HEK293 (cell line): ENCODE results near the gene KIAA1958.

ENCODE experiments used
- CTCF ChIA-PET: fragments of 350-600 bp; formaldehyde crosslinking; extraction: SDS; loops from one replicate; lab custom pipeline; 2021; ENCODE audit warnings: antibody characterized with exemption; lab: Yijun Ruan, JAX
- POLR2A ChIA-PET: fragments of 300-600 bp; formaldehyde crosslinking; extraction: SDS; loops from one replicate; lab custom pipeline; 2020; ENCODE audit warnings: antibody characterized with exemption, inconsistent platforms; lab: Yijun Ruan, JAX
- H3K27ac ChIP-seq: fragments of 200-500 bp; sonication (Bioruptor generic); 2 replicates; pipeline ENCODE4 v1.5.1; 2014; ENCODE audit warnings: low read depth, low read length, control low read depth, inconsistent platforms; ENCODE audit errors: extremely low read depth
- H3K36me3 ChIP-seq, 2 experiments: fragments of 200-500 bp in 1 of 2; sonication (Bioruptor generic) in 1 of 2; 1 replicate in 1 of 2; 2 replicates in 1 of 2; pipeline ENCODE4 v1.5.1; 2014 to 2017; ENCODE audit warnings: inconsistent platforms in 2 of 2, low read length in 2 of 2; ENCODE audit not compliant: control insufficient read depth in 2 of 2, insufficient read depth in 1 of 2
- H3K4me1 ChIP-seq: fragments of 200-500 bp; sonication (Bioruptor generic); 2 replicates; pipeline ENCODE4 v1.5.1; 2014; ENCODE audit warnings: mild to moderate bottlenecking, low read length, inconsistent platforms; ENCODE audit not compliant: control insufficient read depth, insufficient read depth
- H3K4me3 ChIP-seq: 2 replicates; pipeline ENCODE4 v1.5.1; 2011; ENCODE audit warnings: low read depth, mild to moderate bottlenecking, control low read depth, low read length, moderate library complexity
- H3K9me3 ChIP-seq: fragments of 200-500 bp; sonication (Bioruptor generic); 2 replicates; pipeline ENCODE4 v1.5.1; 2014; ENCODE audit warnings: low read depth, low read length, inconsistent platforms; ENCODE audit not compliant: control insufficient read depth, insufficient read depth
- FEZF1 ChIP-seq: fragments of 450-650 bp; formaldehyde crosslinking; IDR thresholded peaks from 2 replicates; pipeline ENCODE4 v1.5.1; 2016; ENCODE audit warnings: missing biosample characterization, missing genetic modification characterization
- GLIS1 ChIP-seq: fragments of 450-650 bp; formaldehyde crosslinking; IDR thresholded peaks from 2 replicates; pipeline ENCODE4 v1.5.1; 2016; ENCODE audit warnings: missing biosample characterization, missing genetic modification characterization
- GLIS2 ChIP-seq: fragments of 450-650 bp; formaldehyde crosslinking; IDR thresholded peaks from 2 replicates; pipeline ENCODE4 v1.5.1; 2016; ENCODE audit warnings: missing biosample characterization, missing genetic modification characterization
- IKZF3 ChIP-seq: fragments of 450-650 bp; IDR thresholded peaks from 2 replicates; pipeline ENCODE4 v1.5.0; 2018; ENCODE audit warnings: missing biosample characterization, mild to moderate bottlenecking, missing genetic modification characterization, moderate library complexity
- KLF16 ChIP-seq: fragments of 450-650 bp; formaldehyde crosslinking; IDR thresholded peaks from 2 replicates; pipeline ENCODE4 v1.5.1; 2017; ENCODE audit warnings: missing biosample characterization, missing genetic modification characterization
- MZF1 ChIP-seq: fragments of 450-650 bp; formaldehyde crosslinking; IDR thresholded peaks from 2 replicates; pipeline ENCODE4 v1.5.1; 2017; ENCODE audit warnings: missing biosample characterization, missing genetic modification characterization, borderline replicate concordance
- PRDM1 ChIP-seq: fragments of 450-650 bp; formaldehyde crosslinking; IDR thresholded peaks from 2 replicates; pipeline ENCODE4; 2016; ENCODE audit warnings: missing biosample characterization, missing genetic modification characterization
- YY2 ChIP-seq: fragments of 450-650 bp; formaldehyde crosslinking; IDR thresholded peaks from 2 replicates; pipeline ENCODE4 v1.5.1; 2016; ENCODE audit warnings: missing biosample characterization, missing genetic modification characterization
- ZBTB1 ChIP-seq: fragments of 450-650 bp; formaldehyde crosslinking; IDR thresholded peaks from 2 replicates; pipeline ENCODE4 v1.5.1; 2016; ENCODE audit warnings: missing biosample characterization, missing genetic modification characterization
- ZBTB20 ChIP-seq: fragments of 450-650 bp; formaldehyde crosslinking; IDR thresholded peaks from 2 replicates; pipeline ENCODE4 v1.5.1; 2016; ENCODE audit warnings: missing biosample characterization, missing genetic modification characterization
- ZFP3 ChIP-seq: fragments of 450-650 bp; formaldehyde crosslinking; IDR thresholded peaks from 2 replicates; pipeline ENCODE4 v1.5.1; 2016; ENCODE audit warnings: low read depth, missing biosample characterization, missing genetic modification characterization
- ZFP41 ChIP-seq: fragments of 450-650 bp; formaldehyde crosslinking; IDR thresholded peaks from 2 replicates; pipeline ENCODE4 v1.5.1; 2016; ENCODE audit warnings: missing biosample characterization, missing genetic modification characterization, borderline replicate concordance
- ZNF146 ChIP-seq: fragments of 450-650 bp; formaldehyde crosslinking; IDR thresholded peaks from 2 replicates; pipeline ENCODE4 v1.5.1; 2016; ENCODE audit warnings: missing biosample characterization, missing genetic modification characterization
- ZNF449 ChIP-seq: fragments of 450-650 bp; formaldehyde crosslinking; IDR thresholded peaks from 2 replicates; pipeline ENCODE4 v1.5.1; 2017; ENCODE audit warnings: missing biosample characterization, mild to moderate bottlenecking, missing genetic modification characterization, moderate library complexity
- ZNF529 ChIP-seq: fragments of 450-650 bp; formaldehyde crosslinking; IDR thresholded peaks from 2 replicates; pipeline ENCODE4 v1.5.1; 2017; ENCODE audit warnings: missing genetic modification characterization, missing biosample characterization; ENCODE audit not compliant: insufficient replicate concordance
- ZNF549 ChIP-seq: fragments of 450-650 bp; IDR thresholded peaks from 2 replicates; pipeline ENCODE4 v1.5.1; 2018; ENCODE audit warnings: missing biosample characterization, missing genetic modification characterization, mild to moderate bottlenecking, inconsistent platforms, moderate library complexity
- TF ChIP-seq, protein P1 (sequence below): fragments of 450-650 bp; formaldehyde crosslinking; IDR thresholded peaks from 2 replicates; pipeline ENCODE4 v1.5.1; 2016; ENCODE audit warnings: missing biosample characterization, missing genetic modification characterization
- TF ChIP-seq, protein P2 (sequence below): fragments of 450-650 bp; formaldehyde crosslinking; IDR thresholded peaks from 2 replicates; pipeline ENCODE4 v1.5.1; 2016; ENCODE audit warnings: missing biosample characterization, missing genetic modification characterization

KIAA1958 gene

DNA sequence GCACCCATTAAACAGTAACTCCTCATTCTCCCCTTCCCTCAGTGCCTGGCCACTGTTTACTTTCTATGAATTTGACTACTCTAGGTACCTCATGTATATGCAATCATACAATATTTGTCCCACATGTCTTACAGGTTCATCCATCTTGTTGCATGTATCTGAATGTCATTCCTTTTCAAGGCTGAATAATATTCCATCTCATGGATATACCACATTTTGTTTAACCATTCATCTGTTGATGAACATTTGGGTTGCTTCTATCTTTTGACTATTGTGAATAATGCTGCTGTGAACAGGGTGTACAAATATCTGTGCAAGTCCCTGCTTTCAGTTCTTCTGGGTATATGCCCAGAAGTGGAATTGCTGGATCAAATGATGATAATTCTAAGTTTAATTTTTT, 190.4 kb downstream of the KIAA1958 start:
- Histone ChIP-seq H3K4me1 (no peaks in the 10 kb centered on the region), H3K27ac (no peak overlapping the region), H3K9me3 (no peaks in the 10 kb centered on the region), H3K4me3 (no peak overlapping the region), H3K36me3 (no peaks in the 10 kb centered on the region)
- CTCF ChIA-PET = no interaction called here
- POLR2A ChIA-PET = no interaction called here
- no peak for TF ChIP-seq IKZF3 (tag by site-specific recombination)
- no peak for TF ChIP-seq YY2 (tag by site-specific recombination)
- peak; percentile 76 for TF ChIP-seq ZNF146

GRCh38 chr9:112680731-112681402, 194.2 kb downstream of the KIAA1958 start:
- POLR2A ChIA-PET = no interaction called here
- H3K4me3 ChIP-seq = no peak overlapping the region
- H3K36me3 ChIP-seq = peaks cover 0 to 6% of the 10 kb centered on the region in 2 experiments; a peak in 1 of 3 replicates
- no peaks in the 10 kb centered on the region for H3K4me1 ChIP-seq
- CTCF ChIA-PET = interaction anchor here (0.6 to 0.7 kb wide), 3 partner anchors 14 to 80 kb away, joined by 3 to 4 read pairs (median 3); no protein-coding TSS in a partner anchor
- H3K9me3 ChIP-seq = no peaks in the 10 kb centered on the region
- TF ChIP-seq ZNF449 (tag by site-specific recombination) = 0 out of 2 replicates have a peak, but pooled peaks have one; percentile 29
- no peak for TF ChIP-seq MZF1 (tag by site-specific recombination)
- no peak overlapping the region for H3K27ac ChIP-seq

GRCh38 chr9:112689161-112689740, 202.6 kb downstream of the KIAA1958 start:
- POLR2A ChIA-PET = no interaction called here
- H3K4me1 ChIP-seq = no peaks in the 10 kb centered on the region
- TF ChIP-seq ZNF529 (tag by site-specific recombination) = no peak
- no peak for TF ChIP-seq KLF16 (tag by site-specific recombination)
- TF ChIP-seq GLIS1 (tag by site-specific recombination) = no peak
- no peak for TF ChIP-seq ZBTB1 (tag by site-specific recombination)
- TF ChIP-seq YY2 (tag by site-specific recombination) = no peak
- no peak for TF ChIP-seq ZFP41 (tag by site-specific recombination)
- TF ChIP-seq, protein P1, sequence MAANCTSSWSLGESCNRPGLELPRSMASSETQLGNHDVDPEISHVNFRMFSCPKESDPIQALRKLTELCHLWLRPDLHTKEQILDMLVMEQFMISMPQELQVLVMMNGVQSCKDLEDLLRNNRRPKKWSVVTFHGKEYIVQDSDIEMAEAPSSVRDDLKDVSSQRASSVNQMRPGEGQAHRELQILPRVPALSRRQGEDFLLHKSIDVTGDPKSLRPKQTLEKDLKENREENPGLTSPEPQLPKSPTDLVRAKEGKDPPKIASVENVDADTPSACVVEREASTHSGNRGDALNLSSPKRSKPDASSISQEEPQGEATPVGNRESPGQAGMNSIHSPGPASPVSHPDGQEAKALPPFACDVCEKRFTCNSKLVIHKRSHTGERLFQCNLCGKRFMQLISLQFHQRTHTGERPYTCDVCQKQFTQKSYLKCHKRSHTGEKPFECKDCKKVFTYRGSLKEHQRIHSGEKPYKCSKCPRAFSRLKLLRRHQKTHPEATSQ (tag by site-specific recombination) = no peak
- no peak for TF ChIP-seq PRDM1 (tag by site-specific recombination)
- TF ChIP-seq ZNF549 = no peak
- TF ChIP-seq ZFP3 (tag by site-specific recombination) = no peak
- no peak for TF ChIP-seq GLIS2 (tag by site-specific recombination)
- no peak for TF ChIP-seq FEZF1 (tag by site-specific recombination)
- TF ChIP-seq, protein P2, sequence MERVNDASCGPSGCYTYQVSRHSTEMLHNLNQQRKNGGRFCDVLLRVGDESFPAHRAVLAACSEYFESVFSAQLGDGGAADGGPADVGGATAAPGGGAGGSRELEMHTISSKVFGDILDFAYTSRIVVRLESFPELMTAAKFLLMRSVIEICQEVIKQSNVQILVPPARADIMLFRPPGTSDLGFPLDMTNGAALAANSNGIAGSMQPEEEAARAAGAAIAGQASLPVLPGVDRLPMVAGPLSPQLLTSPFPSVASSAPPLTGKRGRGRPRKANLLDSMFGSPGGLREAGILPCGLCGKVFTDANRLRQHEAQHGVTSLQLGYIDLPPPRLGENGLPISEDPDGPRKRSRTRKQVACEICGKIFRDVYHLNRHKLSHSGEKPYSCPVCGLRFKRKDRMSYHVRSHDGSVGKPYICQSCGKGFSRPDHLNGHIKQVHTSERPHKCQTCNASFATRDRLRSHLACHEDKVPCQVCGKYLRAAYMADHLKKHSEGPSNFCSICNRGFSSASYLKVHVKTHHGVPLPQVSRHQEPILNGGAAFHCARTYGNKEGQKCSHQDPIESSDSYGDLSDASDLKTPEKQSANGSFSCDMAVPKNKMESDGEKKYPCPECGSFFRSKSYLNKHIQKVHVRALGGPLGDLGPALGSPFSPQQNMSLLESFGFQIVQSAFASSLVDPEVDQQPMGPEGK (tag by site-specific recombination) = no peak
- TF ChIP-seq ZBTB20 (tag by site-specific recombination) = no peak
- H3K27ac ChIP-seq = no peak overlapping the region
- no peak overlapping the region for H3K4me3 ChIP-seq
- peaks cover 0 to 50% of the 10 kb centered on the region in 2 experiments; a peak in 2 of 3 replicates for H3K36me3 ChIP-seq
- CTCF ChIA-PET = no interaction called here
- H3K9me3 ChIP-seq = no peaks in the 10 kb centered on the region
